NCI-H2029 (cell line): ENCODE data around the gene PODXL2.

ENCODE experiments used
- DNase-seq: peaks from one replicate; lab custom pipeline; 2025; lab: John Stamatoyannopoulos, UW

Gene PODXL2, protein sequence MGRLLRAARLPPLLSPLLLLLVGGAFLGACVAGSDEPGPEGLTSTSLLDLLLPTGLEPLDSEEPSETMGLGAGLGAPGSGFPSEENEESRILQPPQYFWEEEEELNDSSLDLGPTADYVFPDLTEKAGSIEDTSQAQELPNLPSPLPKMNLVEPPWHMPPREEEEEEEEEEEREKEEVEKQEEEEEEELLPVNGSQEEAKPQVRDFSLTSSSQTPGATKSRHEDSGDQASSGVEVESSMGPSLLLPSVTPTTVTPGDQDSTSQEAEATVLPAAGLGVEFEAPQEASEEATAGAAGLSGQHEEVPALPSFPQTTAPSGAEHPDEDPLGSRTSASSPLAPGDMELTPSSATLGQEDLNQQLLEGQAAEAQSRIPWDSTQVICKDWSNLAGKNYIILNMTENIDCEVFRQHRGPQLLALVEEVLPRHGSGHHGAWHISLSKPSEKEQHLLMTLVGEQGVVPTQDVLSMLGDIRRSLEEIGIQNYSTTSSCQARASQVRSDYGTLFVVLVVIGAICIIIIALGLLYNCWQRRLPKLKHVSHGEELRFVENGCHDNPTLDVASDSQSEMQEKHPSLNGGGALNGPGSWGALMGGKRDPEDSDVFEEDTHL

DNA sequence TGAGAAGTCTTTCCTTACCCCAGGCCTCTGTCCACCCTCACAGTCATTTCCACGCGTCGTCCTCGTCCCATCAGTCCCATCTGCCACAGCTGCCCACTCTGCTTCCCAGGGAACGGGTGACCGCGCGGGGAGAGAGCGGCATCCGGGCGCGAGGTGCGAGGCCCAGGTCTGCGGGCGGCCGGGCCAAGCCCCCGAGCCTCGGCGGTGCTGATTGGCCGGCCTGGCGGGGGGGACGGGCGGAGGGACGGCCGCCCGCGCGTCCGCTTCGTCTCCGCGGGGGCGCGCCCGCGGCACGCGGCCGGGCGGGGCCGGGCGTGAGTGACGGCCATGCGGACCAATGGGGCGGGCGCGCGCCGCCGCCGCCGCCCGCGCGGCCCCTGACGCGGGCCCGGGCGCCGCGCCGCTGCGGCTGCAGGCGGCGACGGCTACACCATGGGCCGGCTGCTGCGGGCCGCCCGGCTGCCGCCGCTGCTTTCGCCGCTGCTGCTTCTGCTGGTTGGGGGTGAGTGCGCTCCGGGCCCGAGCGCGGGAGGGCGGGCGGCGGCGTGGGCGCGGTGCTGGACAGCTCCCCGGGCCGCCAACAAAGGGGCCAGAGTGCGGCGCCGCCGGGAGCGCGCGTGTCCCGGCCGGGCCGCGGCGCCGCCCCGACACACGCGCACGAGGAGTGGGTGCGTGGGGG lies at the start of gene PODXL2:
PODXL2 (plus strand) TSS at position 398 of the 679 bp plus-strand sequence; CDS start at position 433, 35 bp downstream.
- DNase-seq, result peak; percentile 52

- DNase-seq, result no peak
These were observed 48.5 kb upstream of the PODXL2 start for GRCh38 chr3:127580327-127581060.

DNA sequence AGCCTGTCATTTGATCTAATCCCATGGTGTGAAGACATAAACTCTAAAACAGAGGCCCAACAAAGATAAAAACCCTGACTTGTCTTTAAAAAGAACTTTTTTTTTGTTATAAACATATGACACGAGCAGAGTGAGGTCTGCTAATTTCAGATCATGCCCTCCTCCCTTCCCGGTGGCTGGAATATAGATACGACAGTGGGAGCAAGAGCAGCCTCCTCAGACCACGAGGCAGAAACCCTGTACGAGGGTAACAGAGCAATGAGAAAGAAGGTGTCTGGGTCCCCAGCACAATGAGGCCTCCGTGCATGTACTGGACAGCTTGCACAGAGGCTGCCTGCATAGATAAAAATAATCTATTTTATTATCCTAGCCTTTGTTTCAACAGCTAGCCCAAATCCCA lies 44.3 kb upstream of the PODXL2 start:
- no peak for DNase-seq

DNA sequence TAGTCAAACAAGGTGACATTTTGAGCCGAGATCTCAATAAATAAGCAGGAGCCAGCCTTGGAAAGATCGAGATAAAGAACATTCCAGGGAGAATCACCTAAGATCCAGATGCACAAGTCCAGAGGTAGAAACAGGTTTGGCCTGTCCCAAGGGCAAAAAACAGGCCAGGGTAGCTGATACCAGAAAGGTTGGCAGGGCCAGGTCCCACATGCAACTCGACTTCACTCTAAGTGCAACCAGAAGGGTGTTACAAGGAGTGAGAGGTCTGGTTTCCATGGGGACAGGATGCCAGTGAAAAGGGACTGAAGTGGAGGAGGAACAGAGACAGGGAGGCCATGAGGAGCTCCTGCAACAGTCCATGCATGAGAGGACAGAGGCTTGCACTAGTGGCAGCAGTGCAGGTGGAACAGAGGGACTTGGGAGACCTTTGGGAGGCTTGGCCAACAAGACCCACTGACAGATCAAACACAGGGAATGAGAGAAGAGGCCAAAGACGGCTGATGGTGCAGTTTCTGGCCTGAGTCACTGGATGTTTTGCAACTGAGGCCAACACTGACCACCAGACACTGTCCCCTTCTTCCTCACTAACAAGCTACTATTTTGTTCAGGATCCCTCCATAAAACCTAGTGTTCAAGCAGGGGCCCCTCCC lies 43.7 kb upstream of the PODXL2 start:
- DNase-seq, result no peak

DNA sequence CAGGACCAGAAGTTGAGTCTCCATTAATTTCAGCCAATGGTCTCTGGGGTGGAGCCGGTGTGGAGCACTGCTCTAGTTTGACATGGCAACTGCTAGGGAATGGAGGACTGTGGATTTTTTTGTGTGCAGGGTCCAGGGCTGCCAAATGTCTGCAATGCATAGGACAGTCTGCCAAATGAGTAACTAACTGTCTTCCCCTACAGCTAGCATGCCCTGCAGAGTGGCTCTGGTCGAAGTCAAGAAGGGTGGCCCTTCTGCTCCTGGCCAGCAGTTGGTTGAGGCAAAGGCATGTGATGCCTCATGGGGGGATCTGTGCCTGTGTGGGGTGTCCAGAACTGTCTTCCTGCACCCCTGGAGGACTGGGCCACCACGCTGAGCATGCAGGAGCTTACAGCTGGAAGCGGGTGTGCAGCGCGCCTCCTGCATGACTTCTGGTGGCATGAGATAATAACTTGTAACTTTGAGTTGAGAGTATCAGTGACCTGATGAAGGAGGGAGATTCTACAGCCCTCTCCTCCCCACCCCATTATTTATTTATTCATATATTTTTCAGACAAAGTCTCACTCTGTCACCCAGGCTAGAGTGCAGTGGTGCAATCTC lies 43.1 kb upstream of the PODXL2 start:
- DNase-seq, result no peak

GRCh38 chr3:127587876-127588275 lies 41.1 kb upstream of the PODXL2 start:
- no peak for DNase-seq

- DNase-seq, result no peak
These were observed 40.0 kb upstream of the PODXL2 start for GRCh38 chr3:127588806-127589577.

GRCh38 chr3:127589600-127590281 lies 39.2 kb upstream of the PODXL2 start:
- no peak for DNase-seq

DNA sequence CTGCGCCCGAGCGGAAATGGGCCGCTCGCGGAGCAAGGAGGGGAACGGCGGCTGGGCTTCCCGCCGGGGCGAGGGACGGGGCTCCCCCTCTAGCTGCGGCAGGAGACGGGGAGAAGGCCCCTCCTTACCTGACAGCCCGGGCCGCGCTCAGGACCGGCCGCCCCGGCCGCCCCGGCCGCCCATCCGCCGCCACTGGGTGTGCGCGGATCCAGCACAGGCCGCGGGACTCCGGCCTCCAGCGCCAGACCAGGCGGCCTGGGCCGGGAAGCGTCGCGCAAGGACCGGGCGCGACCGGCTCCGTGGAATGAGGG lies 38.7 kb upstream of the PODXL2 start:
- no peak for DNase-seq

DNA sequence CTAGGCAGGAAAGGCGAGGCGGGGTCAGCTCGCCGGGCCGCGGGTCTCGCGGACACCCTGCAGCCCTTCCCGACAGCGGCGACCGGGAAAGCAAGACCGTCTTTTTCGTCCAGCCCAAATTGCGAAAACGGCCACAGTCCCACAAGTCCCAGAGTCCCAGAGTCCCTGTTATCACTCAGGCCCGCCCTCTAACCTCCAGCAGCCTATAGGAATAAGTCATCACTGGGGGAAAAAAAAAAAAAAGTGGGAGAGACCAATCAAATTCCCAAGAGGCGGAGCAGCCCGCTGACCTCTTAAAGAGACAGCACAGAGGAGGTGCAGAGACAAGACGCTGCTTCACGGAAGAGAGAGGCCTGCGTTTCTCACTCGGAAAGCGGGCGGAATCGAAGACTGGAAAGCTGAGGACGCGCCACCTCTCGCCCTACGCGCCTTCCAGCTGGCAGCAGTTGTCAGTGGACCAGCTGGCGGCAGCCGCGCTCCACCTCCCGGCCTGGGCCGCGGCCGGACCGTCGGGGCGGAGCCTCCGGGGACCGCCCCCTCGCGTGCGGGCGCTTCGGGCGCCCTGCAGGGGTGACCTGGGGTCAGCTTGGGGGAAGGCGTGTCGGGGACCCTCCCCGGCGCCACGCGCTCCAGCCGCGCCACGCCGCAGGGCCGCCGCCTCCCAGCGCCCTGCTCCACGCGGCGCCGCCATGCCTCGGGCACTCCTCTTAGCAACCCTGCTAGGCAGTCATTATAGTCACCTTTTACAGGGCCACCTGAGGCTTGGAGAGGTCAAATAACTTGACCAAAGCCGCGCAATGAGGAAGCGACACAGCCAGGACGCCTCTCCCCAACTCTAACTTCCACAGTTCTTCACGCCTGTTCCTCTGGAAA lies 38.2 kb upstream of the PODXL2 start, which contains the start of gene TPRA1:
TPRA1 (minus strand) TSS at position 141 of the 873 bp plus-strand sequence. CDS start 10,587 bp downstream, outside the sequence.
- peak; percentile 98 for DNase-seq

DNA sequence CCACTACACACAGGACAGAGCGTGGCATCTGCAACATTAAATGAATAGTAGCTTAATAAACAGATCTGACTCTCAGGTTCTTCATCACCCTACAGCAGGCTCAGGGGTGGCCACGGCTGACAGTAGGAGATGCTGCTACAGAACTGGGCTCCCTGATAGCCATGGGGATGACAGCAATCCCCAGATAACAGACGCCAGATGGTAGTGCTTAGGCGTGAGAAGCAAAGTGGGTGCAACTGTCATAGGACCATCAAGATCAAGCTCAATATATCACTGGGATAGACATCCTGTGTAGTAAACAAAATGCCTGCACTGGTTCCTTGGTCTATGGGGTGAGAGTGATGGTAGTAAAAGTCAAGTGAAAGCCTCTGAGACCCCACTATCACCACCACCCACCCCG lies 35.8 kb upstream of the PODXL2 start:
- no peak for DNase-seq

- DNase-seq, result no peak
These were observed 33.7 kb upstream of the PODXL2 start for GRCh38 chr3:127595303-127595702.

GRCh38 chr3:127597020-127597771 lies 31.8 kb upstream of the PODXL2 start:
- DNase-seq, result no peak

DNA sequence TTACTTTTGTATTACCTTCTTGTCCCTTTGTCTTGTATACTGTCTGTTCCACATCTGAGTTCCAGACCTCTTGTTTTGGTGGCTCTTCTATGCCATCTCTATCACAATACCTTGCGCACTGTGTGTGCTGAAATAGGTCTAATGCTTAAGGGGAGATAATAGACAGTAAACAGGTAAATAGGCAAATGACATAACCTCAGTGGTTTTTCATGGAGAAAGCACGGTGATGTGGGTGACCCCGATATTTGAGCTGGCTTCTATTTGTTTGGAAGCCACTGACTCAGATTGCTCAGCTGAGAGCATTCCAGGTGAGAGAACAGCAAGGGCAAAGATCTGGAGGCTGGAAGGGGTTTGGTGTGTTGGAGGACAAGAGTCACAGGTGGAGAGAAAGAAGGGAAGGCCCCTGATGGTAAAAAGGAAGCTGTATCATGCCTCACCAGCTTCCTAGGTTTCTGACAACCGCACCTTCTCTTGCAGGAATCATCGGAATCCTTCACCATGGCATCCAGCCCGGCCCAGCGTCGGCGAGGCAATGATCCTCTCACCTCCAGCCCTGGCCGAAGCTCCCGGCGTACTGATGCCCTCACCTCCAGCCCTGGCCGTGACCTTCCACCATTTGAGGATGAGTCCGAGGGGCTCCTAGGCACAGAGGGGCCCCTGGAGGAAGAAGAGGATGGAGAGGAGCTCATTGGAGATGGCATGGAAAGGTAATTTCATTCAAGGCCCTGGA lies 30.0 kb upstream of the PODXL2 start:
- no peak for DNase-seq

DNA sequence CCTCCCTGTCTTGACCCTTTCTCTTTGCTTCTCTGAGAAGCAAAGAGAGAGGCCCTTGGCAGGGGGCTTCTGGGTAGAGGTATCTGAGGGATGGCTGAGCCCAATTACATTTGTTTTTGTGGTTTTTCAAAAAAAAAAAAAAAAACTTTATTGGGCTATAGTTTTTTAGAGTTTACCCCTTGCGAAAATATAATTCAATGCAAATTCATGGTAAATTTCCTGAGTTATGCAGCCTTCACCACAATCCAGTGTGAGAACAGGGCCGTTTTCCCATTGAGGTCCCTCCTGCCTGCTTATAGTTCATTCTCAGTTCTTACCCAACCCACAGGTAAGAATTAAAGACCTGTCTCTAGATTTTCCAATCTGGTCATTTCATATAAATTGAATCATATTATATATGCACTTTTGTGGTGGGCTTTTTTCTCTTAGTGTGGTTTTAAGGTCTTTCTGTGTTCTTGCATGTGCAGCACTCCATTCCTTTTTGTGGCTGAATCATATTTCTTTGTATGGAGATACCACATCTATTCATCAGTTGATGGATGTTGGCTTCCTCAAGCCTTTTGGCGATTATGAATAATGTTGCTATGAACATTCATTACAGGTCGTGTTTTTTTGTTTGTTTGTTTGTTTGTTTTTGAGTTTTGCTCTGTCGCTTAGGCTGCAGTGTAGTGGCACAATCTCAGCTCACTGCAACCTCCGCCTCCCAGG lies 28.1 kb upstream of the PODXL2 start:
- DNase-seq, result no peak

DNA sequence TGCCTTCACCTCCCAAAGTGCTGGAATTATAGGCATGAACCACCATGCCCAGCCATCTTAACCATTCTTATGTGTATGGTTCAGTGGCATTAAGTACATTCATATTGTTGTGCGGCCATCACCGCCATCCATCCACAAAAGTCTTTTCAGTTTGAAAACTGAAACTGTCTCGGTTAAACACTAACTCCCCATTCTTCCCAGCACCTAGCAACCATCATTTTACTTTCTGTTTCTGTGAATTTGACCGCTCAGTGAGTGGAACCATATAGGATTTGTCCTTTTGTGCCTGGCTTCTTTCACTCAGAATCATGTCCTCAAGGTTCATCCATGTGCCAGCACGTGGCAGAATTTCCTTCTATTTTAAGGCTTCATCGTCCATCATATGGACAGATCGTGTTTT lies 24.9 kb upstream of the PODXL2 start:
- no peak for DNase-seq
